Measurements from ENCODE around the gene ATG3. TPM values are rescaled to one million over a fixed set of nuclear protein-coding genes. Genes with fewer than 3 reads are reported as not detected.

ATG3 gene
- total RNA-seq, 4 donors from 2014 or later = 24.3 to 82.6 (median 52.8) TPM

DNA sequence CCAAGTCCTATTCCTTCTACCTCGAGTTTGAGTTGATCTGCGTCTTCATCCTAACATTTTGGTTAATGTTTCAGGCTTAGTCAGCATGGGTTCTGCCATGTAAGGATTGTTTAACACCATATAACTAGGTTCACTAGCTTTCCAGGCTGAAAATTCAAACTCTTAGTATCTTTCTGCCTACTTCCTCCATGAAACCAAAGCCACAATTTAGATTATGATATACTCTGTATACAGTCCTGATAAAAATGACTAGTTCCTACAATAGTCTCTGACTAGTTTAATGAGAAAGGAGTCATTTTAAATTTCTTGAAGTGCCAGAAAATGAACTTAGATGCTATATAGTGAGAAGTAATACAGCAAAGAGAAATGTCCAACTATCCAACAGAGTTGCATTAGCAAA is 55.9 kb downstream of the ATG3 start:
- no peaks in the 10 kb centered on the region for H3K27me3 ChIP-seq
- WGBS, 2 donors (ENCODE audit: low coverage in 1 of 2) = 40 to 56% methylated on average over 1 to 2 of the region's 2 CpGs
- intact Hi-C loops (cut with DNase I; ENCODE audit: low total_unique reads) = no loop called here
- no peak for DNase-seq
- TF ChIP-seq POLR2A (IDR thresholded peaks at IDR 0.05) = no peak
- TF ChIP-seq, protein P1, sequence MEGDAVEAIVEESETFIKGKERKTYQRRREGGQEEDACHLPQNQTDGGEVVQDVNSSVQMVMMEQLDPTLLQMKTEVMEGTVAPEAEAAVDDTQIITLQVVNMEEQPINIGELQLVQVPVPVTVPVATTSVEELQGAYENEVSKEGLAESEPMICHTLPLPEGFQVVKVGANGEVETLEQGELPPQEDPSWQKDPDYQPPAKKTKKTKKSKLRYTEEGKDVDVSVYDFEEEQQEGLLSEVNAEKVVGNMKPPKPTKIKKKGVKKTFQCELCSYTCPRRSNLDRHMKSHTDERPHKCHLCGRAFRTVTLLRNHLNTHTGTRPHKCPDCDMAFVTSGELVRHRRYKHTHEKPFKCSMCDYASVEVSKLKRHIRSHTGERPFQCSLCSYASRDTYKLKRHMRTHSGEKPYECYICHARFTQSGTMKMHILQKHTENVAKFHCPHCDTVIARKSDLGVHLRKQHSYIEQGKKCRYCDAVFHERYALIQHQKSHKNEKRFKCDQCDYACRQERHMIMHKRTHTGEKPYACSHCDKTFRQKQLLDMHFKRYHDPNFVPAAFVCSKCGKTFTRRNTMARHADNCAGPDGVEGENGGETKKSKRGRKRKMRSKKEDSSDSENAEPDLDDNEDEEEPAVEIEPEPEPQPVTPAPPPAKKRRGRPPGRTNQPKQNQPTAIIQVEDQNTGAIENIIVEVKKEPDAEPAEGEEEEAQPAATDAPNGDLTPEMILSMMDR (IDR thresholded peaks at IDR 0.05) = no peak
- TF ChIP-seq POLR2AphosphoS5 (IDR thresholded peaks at IDR 0.05) = no peak
- TF ChIP-seq EP300 (IDR thresholded peaks at IDR 0.05; ENCODE audit: low read depth) = no peak
- H3K4me3 ChIP-seq = no peak overlapping the region
- no peaks in the 10 kb centered on the region for H3K36me3 ChIP-seq
- no peak overlapping the region for H3K27ac ChIP-seq
- H3K4me1 ChIP-seq = no peaks in the 10 kb centered on the region
- in situ Hi-C loops (cut with MboI; ENCODE audit: low pct_ligation_motif_present in 1 of 4, low pct_unique_long_range_greater_than_20kb in 1 of 4, low sequenced_read_pairs in 3 of 4) = loop anchor here (25.0 kb wide), 2 partner anchors 369 to 394 kb away; partner anchors contain the start of gene GCSAM (in 2 of the 4)
- no peaks in the 10 kb centered on the region for H3K9me3 ChIP-seq

DNA sequence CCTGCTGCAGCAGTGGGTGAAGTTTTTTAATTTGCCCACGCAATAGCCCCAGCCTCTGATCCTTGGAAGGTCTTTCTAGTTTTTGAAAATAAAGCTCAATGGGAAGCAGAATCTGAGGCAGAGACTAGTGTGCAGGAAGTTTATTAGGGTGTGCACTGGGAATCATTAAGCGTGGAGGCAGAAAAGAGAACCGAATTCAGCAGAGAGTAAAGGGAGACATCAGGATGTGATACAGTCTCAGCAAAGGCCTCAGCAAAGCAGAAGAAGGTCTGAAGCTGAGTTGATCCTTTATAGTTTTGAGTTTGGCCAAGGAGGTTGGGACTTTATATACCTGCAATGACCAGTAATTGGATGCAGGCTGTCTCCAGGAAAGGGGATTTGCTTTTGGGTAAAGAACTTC is 57.6 kb downstream of the ATG3 start:
- Histone ChIP-seq H3K27ac (no peak overlapping the region), H3K4me3 (no peak overlapping the region), H3K9me3 (no peaks in the 10 kb centered on the region), H3K36me3 (no peaks in the 10 kb centered on the region), H3K27me3 (no peaks in the 10 kb centered on the region), H3K4me1 (no peaks in the 10 kb centered on the region)
- in situ Hi-C loops (cut with MboI; ENCODE audit: low pct_ligation_motif_present in 1 of 4, low pct_unique_long_range_greater_than_20kb in 1 of 4, low sequenced_read_pairs in 3 of 4) = loop anchor here (25.0 kb wide), 2 partner anchors 367 to 392 kb away; partner anchors contain the start of gene GCSAM (in 2 of the 4)
- TF ChIP-seq POLR2A (IDR thresholded peaks at IDR 0.05) = no peak
- DNase-seq = no peak
- 75 to 80% methylated on average over 3 of the region's 3 CpGs for WGBS, 2 donors (ENCODE audit: low coverage in 1 of 2)
- intact Hi-C loops (cut with DNase I; ENCODE audit: low total_unique reads) = no loop called here

DNA sequence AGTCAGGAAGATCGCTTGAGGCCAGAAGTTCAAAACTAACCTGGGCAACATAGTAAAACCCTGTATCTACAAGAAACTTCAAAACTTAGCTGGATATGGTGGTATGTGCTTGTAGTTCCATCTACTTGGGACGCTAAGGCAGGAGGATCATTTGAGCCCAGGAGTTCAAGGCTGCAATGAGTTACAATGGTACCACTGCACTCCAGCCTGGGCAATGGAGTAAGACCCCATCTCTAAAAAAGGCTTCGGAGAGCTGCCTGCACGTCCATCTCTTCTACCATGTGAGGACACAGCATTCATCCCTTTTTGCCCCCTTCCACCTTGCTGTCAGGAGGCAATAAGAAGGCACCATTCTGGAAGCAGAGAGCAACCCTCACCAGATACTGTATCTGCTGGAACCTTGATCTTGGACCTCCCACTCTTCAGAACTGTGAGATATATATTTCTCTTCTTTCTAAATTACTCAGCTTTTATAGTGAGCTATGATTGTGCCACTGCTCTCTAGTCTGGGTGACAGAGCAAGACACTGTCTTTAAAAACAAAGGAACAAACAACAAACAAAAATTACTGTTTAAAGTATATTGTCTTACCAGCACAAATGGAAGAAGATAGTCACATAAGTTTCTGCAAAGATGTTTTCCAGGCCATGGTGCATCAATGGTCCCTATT is 58.3 kb downstream of the ATG3 start:
- in situ Hi-C loops (cut with MboI; ENCODE audit: low pct_ligation_motif_present in 1 of 4, low pct_unique_long_range_greater_than_20kb in 1 of 4, low sequenced_read_pairs in 3 of 4) = loop anchor here (25.0 kb wide), 2 partner anchors 366 to 391 kb away; partner anchors contain the start of gene GCSAM (in 2 of the 4)
- H3K9me3 ChIP-seq = no peaks in the 10 kb centered on the region
- H3K36me3 ChIP-seq = no peaks in the 10 kb centered on the region
- no peak for DNase-seq
- no peak overlapping the region for H3K27ac ChIP-seq
- H3K4me1 ChIP-seq = no peaks in the 10 kb centered on the region
- TF ChIP-seq POLR2AphosphoS5 (IDR thresholded peaks at IDR 0.05) (no peak), EP300 (IDR thresholded peaks at IDR 0.05; ENCODE audit: low read depth) (no peak), POLR2A (IDR thresholded peaks at IDR 0.05) (no peak)
- TF ChIP-seq, protein P1 (IDR thresholded peaks at IDR 0.05) = no peak
- H3K4me3 ChIP-seq = no peak overlapping the region
- H3K27me3 ChIP-seq = no peaks in the 10 kb centered on the region
- intact Hi-C loops (cut with DNase I; ENCODE audit: low total_unique reads) = no loop called here
- WGBS, 2 donors (ENCODE audit: low coverage in 1 of 2) = 100% methylated on average over 4 of the region's 4 CpGs; no CpG with 5 or more reads in 1 of the 2 donors

DNA sequence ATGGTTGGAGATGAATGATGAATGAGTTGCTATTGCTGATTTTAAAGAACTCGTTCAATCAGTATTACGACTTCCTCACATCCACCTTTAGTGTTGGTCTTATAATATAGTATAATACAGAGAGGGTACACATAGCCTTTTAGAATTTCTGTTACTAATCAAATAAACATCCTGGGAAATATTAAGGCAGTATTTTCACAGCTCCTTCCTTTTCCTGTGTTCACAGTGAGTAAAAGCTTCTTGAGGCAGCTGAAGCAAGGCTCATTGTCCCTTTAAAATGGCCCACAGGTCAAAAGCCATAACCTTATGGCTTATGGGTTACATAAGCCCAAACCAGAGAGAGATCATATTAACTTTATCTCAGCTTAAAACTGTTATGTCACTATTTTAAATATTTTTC is 61.1 kb downstream of the ATG3 start:
- no peak for DNase-seq
- 93 to 94% methylated on average over 2 of the region's 2 CpGs for WGBS, 2 donors (ENCODE audit: low coverage in 1 of 2)
- intact Hi-C loops (cut with DNase I; ENCODE audit: low total_unique reads) = no loop called here
- Histone ChIP-seq H3K4me1 (no peaks in the 10 kb centered on the region), H3K36me3 (no peaks in the 10 kb centered on the region), H3K4me3 (no peak overlapping the region), H3K27me3 (no peaks in the 10 kb centered on the region), H3K9me3 (no peaks in the 10 kb centered on the region), H3K27ac (no peak overlapping the region)
- no peak for TF ChIP-seq EP300 (IDR thresholded peaks at IDR 0.05; ENCODE audit: low read depth)
- TF ChIP-seq, protein P1 (IDR thresholded peaks at IDR 0.05) = no peak
- no peak for TF ChIP-seq POLR2AphosphoS5 (IDR thresholded peaks at IDR 0.05)
- no peak for TF ChIP-seq POLR2A (IDR thresholded peaks at IDR 0.05)
- in situ Hi-C loops (cut with MboI; ENCODE audit: low pct_ligation_motif_present in 1 of 4, low pct_unique_long_range_greater_than_20kb in 1 of 4, low sequenced_read_pairs in 3 of 4) = loop anchor here (25.0 kb wide), 2 partner anchors 363 to 388 kb away; partner anchors contain the start of gene GCSAM (in 2 of the 4)

Measured in transverse colon (tissue), 4 donors.